Transverse colon (tissue), 4 donors: ENCODE data around the gene PPP1R10. TPM values are rescaled to one million over a fixed set of nuclear protein-coding genes. Genes with fewer than 3 reads are reported as not detected.
A peak's percentile ranks its signal among the peaks of the same experiment; 100 is the strongest.

Experiments used
- DNase-seq: peaks from one replicate; pipeline ENCODE4 v3.0.0-alpha.2; 2019
- H3K27ac ChIP-seq, 4 donors: fragments of 200-600 bp; sonication (generic); 2 replicates each; pipeline ENCODE4 v1.5.1; 2016 to 2018; ENCODE audit warnings: inconsistent platforms in 4 of 4
- H3K27me3 ChIP-seq: fragments of 200-600 bp; sonication (generic); 2 replicates; pipeline ENCODE4 v1.5.1; 2017; ENCODE audit warnings: inconsistent platforms
- H3K36me3 ChIP-seq, 4 donors: fragments of 200-600 bp; sonication (generic); 2 replicates each; pipeline ENCODE4 v1.5.1; 2017 to 2019; ENCODE audit warnings: inconsistent platforms in 4 of 4
- H3K4me1 ChIP-seq, 4 donors: fragments of 200-600 bp; sonication (generic); 2 replicates each; pipeline ENCODE4 v1.5.1; 2017 to 2020; ENCODE audit warnings: inconsistent platforms in 4 of 4
- H3K4me3 ChIP-seq, 4 donors: fragments of 200-600 bp; sonication (generic); 1 replicate in 1 of 4; 2 replicates in 3 of 4; pipeline versions ENCODE4 v1.5.1 to v1.6.1; 2017 to 2019; ENCODE audit warnings: inconsistent platforms in 4 of 4
- H3K9me3 ChIP-seq, 2 donors: fragments of 200-600 bp; sonication (generic); 2 replicates each; pipeline ENCODE4 v1.5.1; 2017 to 2019; ENCODE audit warnings: inconsistent platforms in 2 of 2
- CTCF ChIP-seq, 5 experiments: fragments of 200-600 bp in 3 of 5; fragments of 450-650 bp in 2 of 5; sonication (generic) in 3 of 5; IDR thresholded peaks; 1 replicate in 2 of 5; 2 replicates in 3 of 5; pipeline ENCODE4 v1.5.1; 2016 to 2017; ENCODE audit warnings: antibody characterized with exemption in 5 of 5, inconsistent platforms in 3 of 5, mild to moderate bottlenecking in 2 of 5, moderate library complexity in 1 of 5
- EP300 ChIP-seq: sonication (generic); formaldehyde crosslinking; IDR thresholded peaks from one replicate; pipeline ENCODE4 v1.6.1; 2017; ENCODE audit warnings: antibody characterized with exemption, low read depth
- POLR2A ChIP-seq: fragments of 450-650 bp; IDR thresholded peaks from one replicate; pipeline ENCODE4 v1.6.1; 2016; ENCODE audit warnings: antibody characterized with exemption, mild to moderate bottlenecking, moderate library complexity
- POLR2AphosphoS5 ChIP-seq, 3 donors: sonication (generic); formaldehyde crosslinking; IDR thresholded peaks; one replicate each; pipeline ENCODE4 v1.6.1; 2016; ENCODE audit warnings: antibody characterized with exemption in 3 of 3
- WGBS, 2 donors: methylation state at CpG; one replicate each; pipeline ENCODE4 v1.1.5; 2018; ENCODE audit warnings: low coverage in 1 of 2; 5-methylcytosine and 5-hydroxymethylcytosine counted together
- in situ Hi-C, 4 donors: fragments of 200-750 bp; cut with MboI; loops; one replicate each; pipeline versions ENCODE4 v1.15.0 to v1.15.1; 2017; ENCODE audit warnings: low sequenced_read_pairs in 3 of 4, low pct_ligation_motif_present in 1 of 4, low pct_unique_long_range_greater_than_20kb in 1 of 4
- intact Hi-C: fragments of 100-400 bp; cut with DNase I; formaldehyde crosslinking; loops from one replicate; pipeline ENCODE4 v1.15.1; 2023; ENCODE audit warnings: low total_unique reads
- total RNA-seq, 4 donors: library from RNA; depleted of rRNA; stranded (reverse); fragments of >200 nt; gene quantifications; one replicate each; pipeline ENCODE4 v1.1.0, GENCODE V29; 2016

PPP1R10 gene
- total RNA-seq, 4 donors from 2014 or later = 35.5 to 62.5 (median 53.8) TPM

- DNase-seq = no peak
- in situ Hi-C loops (no loop called here), intact Hi-C loops (no loop called here)
- no peaks in the 10 kb centered on the region for H3K27me3 ChIP-seq
- no peaks in the 10 kb centered on the region for H3K9me3 ChIP-seq
- peaks cover 6 to 16% (median 7%) of the 10 kb centered on the region in 4 donors for H3K4me1 ChIP-seq
- TF ChIP-seq CTCF (IDR thresholded peaks at IDR 0.05) (no peak), POLR2A (no peak), POLR2AphosphoS5 (IDR thresholded peaks at IDR 0.05) (no peak), EP300 (no peak)
- no peak overlapping the region for H3K4me3 ChIP-seq
- 92 to 100% methylated on average over 5 to 14 of the region's 14 CpGs for WGBS, 2 donors
- peaks cover 0 to 12% (median 4%) of the 10 kb centered on the region in 4 donors for H3K36me3 ChIP-seq
- no peak overlapping the region for H3K27ac ChIP-seq
These were observed 54.3 kb downstream of the PPP1R10 start for GRCh38 chr6:30562470-30563425.

- H3K36me3 ChIP-seq = peaks cover 0 to 12% (median 4%) of the 10 kb centered on the region in 4 donors
- H3K9me3 ChIP-seq = no peaks in the 10 kb centered on the region
- 92 to 94% methylated on average over 3 of the region's 3 CpGs for WGBS, 2 donors
- in situ Hi-C loops (no loop called here), intact Hi-C loops (no loop called here)
- no peaks in the 10 kb centered on the region for H3K27me3 ChIP-seq
- DNase-seq = no peak
- peaks cover 9 to 18% (median 9%) of the 10 kb centered on the region in 4 donors for H3K4me1 ChIP-seq
- no peak overlapping the region for H3K4me3 ChIP-seq
- H3K27ac ChIP-seq = no peak overlapping the region
- no peak for TF ChIP-seq POLR2AphosphoS5 (IDR thresholded peaks at IDR 0.05)
- no peak for TF ChIP-seq POLR2A
These were observed 56.1 kb downstream of the PPP1R10 start for GRCh38 chr6:30560930-30561329.

- Histone ChIP-seq H3K4me3 (peak overlapping the region; percentile 74 to 91 (median 84)), H3K36me3 (peaks cover 0 to 14% (median 2%) of the 10 kb centered on the region in 4 donors), H3K4me1 (peaks cover 9 to 22% (median 18%) of the 10 kb centered on the region in 4 donors), H3K27ac (peak overlapping the region; percentile 96 to 99 (median 98)), H3K9me3 (no peaks in the 10 kb centered on the region), H3K27me3 (no peaks in the 10 kb centered on the region)
- TF ChIP-seq POLR2A (no peak), EP300 (no peak), CTCF (IDR thresholded peaks at IDR 0.05) (no peak), POLR2AphosphoS5 (IDR thresholded peaks at IDR 0.05) (no peak)
- WGBS, 2 donors = 0 to 2% methylated on average over 2 to 6 of the region's 6 CpGs
- intact Hi-C loops = no loop called here
- in situ Hi-C loops = no loop called here
- DNase-seq = no peak
These were observed 59.4 kb downstream of the PPP1R10 start for GRCh38 chr6:30557683-30557981.

GRCh38 chr6:30556906-30557682 lies 59.9 kb downstream of the PPP1R10 start, which contains the start of gene PRR3:
Gene PRR3 (plus strand): TSS chr6:30557295. CDS start chr6:30557345, 50 bp downstream.
- peak; percentile 91 for DNase-seq
- intact Hi-C loops = no loop called here
- Histone ChIP-seq H3K36me3 (peaks cover 0 to 14% (median 0%) of the 10 kb centered on the region in 4 donors), H3K27ac (peak within 1 kb of the TSS; percentile 96 to 99 (median 98)), H3K27me3 (no peaks in the 10 kb centered on the region), H3K9me3 (no peaks in the 10 kb centered on the region), H3K4me1 (peaks cover 9 to 22% (median 18%) of the 10 kb centered on the region in 4 donors), H3K4me3 (peak within 1 kb of the TSS; percentile 74 to 91 (median 84))
- 0 to 1% methylated on average over 15 to 42 of the region's 42 CpGs for WGBS, 2 donors
- in situ Hi-C loops = no loop called here
- TF ChIP-seq CTCF (IDR thresholded peaks at IDR 0.05) (no peak), EP300 (peak; percentile 20), POLR2A (peak; percentile 72), POLR2AphosphoS5 (IDR thresholded peaks at IDR 0.05) (peak; percentile 33 to 64 (median 61))
